Measurements from ENCODE around the gene COA6.
"Not testable (repeated sequence)": the region's sequence is repeated elsewhere in the genome, so short reads cannot be mapped to it uniquely, and the experiment has no call there.

Gene COA6

GRCh38 chr1:234369784-234370183, 3.5 kb upstream of the COA6 start:
- DNase-seq (ENCODE audit: low read depth) = peak; percentile 67

DNA sequence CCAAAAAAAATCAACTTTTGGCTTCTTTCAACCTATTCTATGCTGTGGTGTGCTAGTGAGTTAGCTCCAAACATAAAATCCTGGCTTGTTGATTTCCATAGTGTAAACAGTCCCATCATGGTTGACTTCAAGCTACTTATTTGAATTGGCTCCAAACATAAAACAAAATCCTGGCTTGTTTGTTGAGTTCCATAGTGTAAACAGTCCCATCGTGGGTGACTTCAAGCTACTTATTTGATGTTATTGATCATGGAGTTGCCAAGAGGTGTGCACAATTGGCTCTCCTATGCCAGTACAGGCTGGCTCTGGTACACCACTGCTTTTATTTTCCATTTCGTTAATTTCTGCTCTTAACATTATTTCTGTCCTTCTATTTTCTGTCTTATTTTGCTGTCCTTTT, 1.8 kb upstream of the COA6 start:
- no peak for DNase-seq (ENCODE audit: low read depth)

DNA sequence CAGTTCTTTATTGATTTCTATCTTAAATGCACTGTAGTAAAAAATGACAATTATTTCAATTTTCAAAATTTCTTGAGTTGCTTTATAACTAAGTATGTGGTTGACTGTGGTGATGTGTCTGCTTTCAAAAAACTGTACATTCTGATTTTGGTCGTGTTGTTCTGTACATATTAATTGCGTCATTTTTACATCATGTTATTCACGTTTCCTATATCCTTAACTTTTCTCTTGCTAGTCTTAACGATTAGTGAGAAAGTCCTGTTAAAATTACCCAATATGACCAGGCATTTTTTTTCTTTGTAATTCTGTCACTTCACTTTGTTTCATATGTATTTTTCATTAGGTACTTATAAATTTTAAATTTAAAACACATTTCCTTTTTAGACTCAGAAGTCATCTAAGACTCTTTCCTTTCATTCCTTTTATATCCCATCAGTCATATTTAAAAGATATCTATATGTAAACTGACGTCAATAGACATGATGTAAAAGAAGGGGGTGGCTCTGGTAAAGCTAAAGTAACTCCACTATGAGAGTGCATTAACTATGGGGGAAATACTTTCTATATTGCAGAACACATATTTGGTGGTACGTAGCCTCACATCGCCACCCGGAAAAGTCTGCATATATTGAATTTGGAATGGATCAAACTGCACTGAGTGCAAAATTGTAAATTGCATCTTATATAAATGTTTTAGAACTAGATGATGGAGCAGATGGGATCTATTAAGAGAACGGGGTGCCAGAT, 1.1 kb upstream of the COA6 start:
- peak; percentile 13 for DNase-seq (ENCODE audit: low read depth)

- no peak for DNase-seq (ENCODE audit: low read depth)
Observed at GRCh38 chr1:234373959-234374254, 651 bp downstream of the COA6 start.

DNA sequence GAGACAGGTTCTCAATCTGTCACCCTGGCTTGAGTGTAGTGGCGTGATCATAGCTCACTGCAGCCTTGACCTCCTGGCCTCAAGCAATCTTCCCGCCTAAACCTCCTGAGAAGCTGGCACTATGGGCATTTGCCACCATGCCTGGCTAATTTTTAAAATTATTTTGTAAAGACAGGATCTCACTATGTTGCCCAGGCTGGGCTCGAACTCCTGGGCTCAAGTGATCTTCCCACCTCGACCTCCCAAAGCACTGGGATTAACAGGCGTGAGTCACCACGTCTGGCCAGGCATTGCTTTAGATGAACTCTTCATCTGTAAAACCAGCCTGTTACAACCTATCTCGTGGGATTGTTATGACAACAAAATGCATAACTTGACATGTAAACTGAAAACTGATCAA, 2.4 kb downstream of the COA6 start:
- DNase-seq (ENCODE audit: low read depth) = no peak

- not testable (repeated sequence) for DNase-seq (ENCODE audit: low read depth)
Observed at GRCh38 chr1:234379591-234380109, 6.4 kb downstream of the COA6 start.

DNA sequence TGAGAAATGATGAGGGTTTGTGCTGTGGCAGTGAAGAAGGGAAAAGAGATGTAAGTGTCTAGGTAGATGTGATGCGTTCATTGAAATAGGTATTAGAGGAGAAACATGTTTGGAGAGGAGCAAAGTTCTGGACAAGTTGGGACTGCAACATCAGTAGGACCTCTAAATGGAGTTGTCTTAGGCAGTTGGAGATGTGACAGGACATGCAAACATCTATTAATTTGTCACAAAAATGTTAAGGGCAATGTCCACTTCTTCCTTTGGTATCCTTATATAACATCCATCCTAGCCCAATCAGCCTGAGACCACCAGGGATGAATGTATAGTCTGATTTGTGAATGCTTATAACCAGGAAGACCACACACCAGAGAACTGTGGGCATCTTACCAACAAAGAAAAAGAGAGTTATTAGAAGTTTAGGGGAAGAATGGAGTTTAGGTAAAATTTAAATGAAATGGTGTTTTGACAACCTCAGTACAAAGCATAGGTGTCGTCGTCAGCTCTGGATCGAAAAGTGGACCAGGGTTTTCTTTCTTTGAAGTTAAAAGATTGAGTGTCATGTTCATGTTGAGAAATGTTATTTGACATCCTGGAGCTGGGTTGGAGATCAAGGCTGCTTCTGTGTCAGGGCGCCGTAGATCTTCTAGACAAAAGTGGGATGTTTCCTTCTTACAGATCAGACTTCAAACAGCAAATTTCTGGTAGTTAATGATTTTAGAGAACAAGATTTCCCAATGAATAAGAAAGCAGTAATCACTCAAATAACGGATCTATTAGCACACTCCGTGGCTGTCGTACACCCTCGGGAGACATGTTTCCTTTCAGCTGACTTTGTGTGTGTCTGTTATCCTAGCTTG, 8.7 kb downstream of the COA6 start:
- DNase-seq (ENCODE audit: low read depth) = no peak

DNA sequence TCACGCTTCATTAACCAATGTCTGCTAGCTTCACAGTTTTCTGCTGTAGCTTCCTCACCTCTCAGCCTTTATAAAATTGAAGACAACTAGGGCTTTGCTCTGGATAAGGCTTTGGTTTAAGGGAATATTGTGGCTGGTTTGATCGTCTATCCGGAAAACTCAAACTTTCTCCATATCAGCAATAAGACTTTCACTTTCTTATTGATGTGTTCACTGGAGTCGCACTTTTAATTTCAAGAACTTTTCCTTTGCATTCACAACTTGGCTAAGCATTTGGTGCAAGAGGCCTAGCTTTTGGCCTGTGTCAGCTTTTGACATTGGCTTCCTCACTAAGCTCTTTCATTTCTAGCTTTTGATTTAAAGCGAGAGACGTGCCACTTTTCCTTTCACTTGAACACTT, 12.9 kb downstream of the COA6 start:
- no peak for DNase-seq (ENCODE audit: low read depth)

DNA sequence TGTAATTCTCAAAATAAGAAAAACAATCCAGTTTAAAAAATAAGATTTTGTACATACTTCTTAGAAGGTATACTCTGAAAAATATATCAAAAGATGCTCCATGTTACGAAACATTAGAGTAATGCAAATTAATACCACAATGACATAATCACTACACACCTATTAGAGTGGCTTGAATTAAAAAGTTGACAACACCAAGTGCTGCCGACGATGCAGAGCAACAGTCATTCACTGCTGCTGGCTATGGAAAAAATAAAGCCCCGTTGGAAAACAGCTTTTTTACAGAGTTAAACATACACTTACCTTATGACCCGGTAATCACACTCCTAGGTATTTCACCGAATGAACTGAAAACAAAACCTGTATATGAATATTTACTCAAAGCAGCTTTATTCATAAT, 14.8 kb downstream of the COA6 start:
- no peak for DNase-seq (ENCODE audit: low read depth)

DNA sequence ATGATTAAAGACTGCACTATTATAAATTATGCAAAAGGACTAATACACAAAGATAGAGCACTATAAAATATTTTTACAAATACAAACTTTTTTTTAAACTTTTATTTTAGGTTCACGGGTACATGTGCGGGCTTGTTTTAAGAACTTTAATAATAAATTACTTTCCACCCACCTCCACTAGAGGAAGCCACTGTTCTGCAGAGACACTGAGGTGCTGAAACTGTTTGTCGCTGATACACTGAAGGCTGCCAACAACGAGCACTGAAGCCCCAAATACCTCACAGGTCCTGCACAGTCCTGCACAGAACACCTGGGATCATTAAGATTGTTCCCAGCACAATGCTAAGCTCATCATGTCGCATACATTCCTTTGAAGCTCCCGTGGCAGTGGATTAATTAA, 19.9 kb downstream of the COA6 start:
- DNase-seq (ENCODE audit: low read depth) = no peak

DNA sequence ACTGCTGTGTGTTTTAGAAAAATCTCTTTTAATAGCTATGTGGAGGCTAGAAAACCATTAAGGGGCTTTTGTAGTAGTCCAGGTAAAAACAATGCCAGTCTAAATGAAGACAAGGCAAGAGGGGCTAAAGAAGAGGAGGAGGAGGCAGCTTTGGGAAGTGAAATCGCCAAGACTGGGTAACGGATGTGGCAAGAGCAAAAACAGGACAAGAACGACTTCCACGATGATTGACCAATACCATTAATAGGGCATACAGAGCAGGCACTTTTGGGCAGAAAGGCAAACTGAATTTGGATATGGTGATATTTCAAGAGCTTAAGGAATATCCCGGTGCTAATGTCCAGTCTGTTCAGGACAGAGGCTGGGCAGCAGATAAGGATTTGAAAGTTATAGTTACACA, 22.0 kb downstream of the COA6 start:
- DNase-seq (ENCODE audit: low read depth) = no peak

GRCh38 chr1:234396092-234396491, 22.8 kb downstream of the COA6 start:
- DNase-seq (ENCODE audit: low read depth) = no peak

DNA sequence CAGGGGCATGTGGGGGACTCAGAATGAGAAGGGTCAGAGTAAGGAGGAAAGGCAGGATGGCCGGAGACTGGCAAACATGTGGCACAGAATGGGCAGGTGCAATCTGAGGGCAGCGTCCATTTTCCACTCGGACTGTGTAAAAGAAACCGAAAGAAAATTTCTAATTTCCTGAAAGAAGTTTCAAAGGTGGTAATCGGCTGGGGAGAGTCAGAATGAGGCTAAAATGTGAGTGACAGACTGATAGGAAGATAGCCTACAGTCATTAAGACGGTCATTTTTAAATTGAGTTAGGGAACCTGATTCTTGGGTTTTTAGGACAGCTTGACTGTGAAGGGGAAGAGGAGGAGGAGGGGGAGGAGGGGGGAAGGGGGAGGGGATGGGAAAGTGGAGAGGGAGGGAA, 23.6 kb downstream of the COA6 start:
- no peak for DNase-seq (ENCODE audit: low read depth)

GRCh38 chr1:234397732-234398131, 24.5 kb downstream of the COA6 start:
- DNase-seq (ENCODE audit: low read depth) = peak; percentile 27

DNA sequence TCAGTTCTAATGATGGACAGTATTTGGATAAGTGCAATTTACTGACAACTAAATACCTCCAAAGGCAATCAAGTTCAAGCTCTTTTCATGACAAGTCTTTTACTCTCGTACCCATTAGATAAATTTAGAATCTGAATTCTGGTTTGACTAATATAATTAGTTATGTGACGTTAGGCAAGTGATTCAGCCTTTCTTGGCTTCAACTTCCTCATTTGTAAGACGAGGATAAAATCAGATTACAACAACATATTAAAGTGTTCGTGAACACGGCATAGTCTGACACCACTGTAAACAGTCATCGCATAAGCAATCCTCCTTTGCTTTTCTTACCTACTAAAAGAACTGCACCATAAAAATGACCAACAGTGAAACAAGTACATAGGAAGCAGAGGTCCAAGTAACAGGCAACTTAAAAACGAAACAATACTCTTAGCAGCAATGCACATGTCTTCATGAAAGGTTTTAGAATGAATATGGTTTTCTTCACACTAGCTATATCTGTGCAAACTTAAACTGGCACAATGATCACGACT, 25.7 kb downstream of the COA6 start:
- DNase-seq (ENCODE audit: low read depth) = peak; percentile 50

- not testable (repeated sequence) for DNase-seq (ENCODE audit: low read depth)
Observed at GRCh38 chr1:234399515-234399914, 26.3 kb downstream of the COA6 start.

DNA sequence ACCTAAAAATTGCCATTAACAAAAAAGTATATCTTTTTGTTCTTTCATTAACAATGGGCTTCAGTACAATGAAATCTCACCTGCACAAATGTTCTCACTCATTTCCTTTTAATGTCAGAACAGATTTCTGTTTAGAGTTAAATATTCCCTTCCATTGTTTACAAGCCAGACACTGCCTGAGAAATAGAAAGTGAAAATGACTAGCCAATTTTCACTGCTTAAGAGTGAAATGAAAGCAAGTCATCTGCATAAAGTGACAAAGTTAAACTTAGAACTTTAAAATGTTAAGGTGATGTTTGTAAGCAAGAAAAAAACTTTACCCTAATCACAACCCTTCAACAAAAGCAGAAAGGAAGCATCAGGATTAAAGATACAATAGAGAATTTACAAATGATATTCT, 27.5 kb downstream of the COA6 start:
- no peak for DNase-seq (ENCODE audit: low read depth)

DNA sequence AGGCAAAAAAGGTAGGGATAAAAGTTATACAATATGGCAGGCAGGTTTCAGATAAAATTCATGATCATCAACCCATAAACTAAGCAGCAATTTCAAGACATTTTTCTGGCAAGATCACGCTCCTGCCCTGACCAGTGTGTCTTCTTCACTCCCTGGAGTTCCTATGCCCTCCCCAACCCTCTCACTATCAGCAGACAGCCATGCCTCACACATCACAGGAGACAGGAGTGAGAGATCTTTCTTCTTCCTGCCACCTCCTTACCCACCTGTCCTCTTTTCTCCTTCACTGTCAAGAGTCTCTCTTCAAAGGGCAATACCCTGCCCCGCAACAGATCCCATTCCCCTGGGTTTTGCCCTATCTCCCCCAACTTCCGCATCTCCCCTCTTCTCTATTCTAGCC, 28.4 kb downstream of the COA6 start:
- no peak for DNase-seq (ENCODE audit: low read depth)

DNA sequence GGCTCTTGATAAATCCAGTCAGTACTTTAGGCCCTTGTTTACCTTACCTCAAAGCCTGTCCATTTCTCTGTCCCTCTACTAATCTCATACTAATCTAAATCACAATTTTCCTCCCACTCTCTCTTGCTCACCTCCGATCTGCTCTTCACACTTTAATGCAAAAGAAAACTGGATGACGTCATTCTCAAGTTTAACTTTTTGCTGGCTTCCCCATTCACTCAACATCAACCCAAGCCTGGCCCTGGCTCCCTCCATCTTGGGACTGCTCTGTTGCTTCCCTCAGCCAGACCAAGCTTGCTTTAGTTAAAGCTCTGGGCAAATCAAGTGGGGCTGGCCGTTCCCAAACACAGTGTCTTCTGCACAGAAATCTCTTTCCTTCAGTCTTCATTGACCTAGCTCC, 29.7 kb downstream of the COA6 start:
- no peak for DNase-seq (ENCODE audit: low read depth)

- DNase-seq (ENCODE audit: low read depth) = no peak
Observed at GRCh38 chr1:234405676-234406075, 32.4 kb downstream of the COA6 start.

GRCh38 chr1:234406871-234407270, 33.6 kb downstream of the COA6 start:
- DNase-seq (ENCODE audit: low read depth) = no peak

GRCh38 chr1:234408757-234409156, 35.5 kb downstream of the COA6 start:
- DNase-seq (ENCODE audit: low read depth) = no peak

- DNase-seq (ENCODE audit: low read depth) = no peak
Observed at GRCh38 chr1:234409328-234409727, 36.1 kb downstream of the COA6 start.
